Stomach (tissue), 9 donors: ENCODE data around the gene LRIG1. TPM values are rescaled to one million over a fixed set of nuclear protein-coding genes. Genes with fewer than 3 reads are reported as not detected.

ENCODE experiments used
- DNase-seq, 2 donors: peaks; one replicate each; pipeline versions ENCODE4 v3.0.0 to v3.0.0-alpha.2; 2013 to 2019
- H3K27ac ChIP-seq, 5 donors: fragments of 200-600 bp in 4 of 5; sonication (generic) in 4 of 5; one replicate each; pipeline ENCODE4 v1.5.1; 2013 to 2019; ENCODE audit warnings: mild to moderate bottlenecking in 1 of 5, moderate library complexity in 1 of 5
- H3K27me3 ChIP-seq, 3 donors: fragments of 200-600 bp; sonication (generic); one replicate each; pipeline ENCODE4 v1.5.1; 2017 to 2019; ENCODE audit warnings: mixed run types in 1 of 3
- H3K36me3 ChIP-seq, 4 donors: fragments of 200-600 bp; sonication (generic); 1 replicate in 3 of 4; 2 replicates in 1 of 4; pipeline ENCODE4 v1.5.1; 2016 to 2019
- H3K4me1 ChIP-seq, 4 donors: fragments of 200-600 bp; sonication (generic); one replicate each; pipeline ENCODE4 v1.5.1; 2016 to 2019
- H3K4me3 ChIP-seq, 4 donors: fragments of 200-600 bp; sonication (generic) in 3 of 4; one replicate each; pipeline ENCODE4 v1.5.1; 2016 to 2019; ENCODE audit warnings: mild to moderate bottlenecking in 1 of 4
- H3K9me3 ChIP-seq, 4 donors: fragments of 200-600 bp; sonication (generic); one replicate each; pipeline ENCODE4 v1.5.1; 2016 to 2019
- EP300 ChIP-seq: sonication (generic); formaldehyde crosslinking; IDR thresholded peaks from one replicate; pipeline ENCODE4 v1.6.1; 2017; ENCODE audit warnings: antibody characterized with exemption
- POLR2A ChIP-seq, 4 donors: fragments of 450-650 bp; IDR thresholded peaks; one replicate each; pipeline ENCODE4 v1.6.1; 2016; ENCODE audit warnings: antibody characterized with exemption in 4 of 4, control low read depth in 2 of 4, mild to moderate bottlenecking in 1 of 4, moderate library complexity in 1 of 4
- POLR2AphosphoS5 ChIP-seq, 3 donors: sonication (generic); formaldehyde crosslinking; IDR thresholded peaks; one replicate each; pipeline ENCODE4 v1.6.1; 2016; ENCODE audit warnings: antibody characterized with exemption in 3 of 3
- WGBS, 5 donors: extraction: QIAGEN DNeasy Blood & Tissue Kit in 3 of 5; methylation state at CpG; one replicate each; pipeline versions ENCODE4 v1.1.5 to v1.1.7; 2013 to 2018; 5-methylcytosine and 5-hydroxymethylcytosine counted together
- intact Hi-C: fragments of 100-400 bp; cut with DNase I; formaldehyde crosslinking; loops from one replicate; pipeline ENCODE4 v1.15.1; 2023; ENCODE audit warnings: low total_unique reads
- polyA plus RNA-seq, 3 donors: library from polyadenylated mRNA; stranded (reverse); fragments of 200-250 nt; gene quantifications; one replicate each; pipeline ENCODE4 v1.2.3, GENCODE V29; 2013
- total RNA-seq, 5 donors: library from RNA; depleted of rRNA; stranded (reverse); fragments of >200 nt; gene quantifications; one replicate each; pipeline versions ENCODE4 v1.1.0 to v1.2.3, GENCODE V29; 2014 to 2016
- TF ChIP-seq, protein P1 (sequence below), 7 experiments: fragments of 450-650 bp in 4 of 7; fragments of 200-600 bp in 3 of 7; sonication (generic) in 3 of 7; IDR thresholded peaks; one replicate each; pipeline ENCODE4 v1.5.1; 2016 to 2019; ENCODE audit warnings: antibody characterized with exemption in 7 of 7, control low read depth in 2 of 7, mild to moderate bottlenecking in 1 of 7
- donor health status: healthy with polysubstance abuse.
- donor health status: Bipolar disorder and iron deficiency.
- donor health status: healthy.

The LRIG1 gene
- total and polyA plus RNA-seq, 8 donors, result 20.2 to 278 (median 87.0) TPM

GRCh38 chr3:66433522-66433782, 67.4 kb downstream of the LRIG1 start:
- intact Hi-C loops, result no loop called here
- Histone ChIP-seq H3K36me3 (peaks cover 0 to 9% (median 8%) of the 10 kb centered on the region in 4 donors), H3K4me1 (peaks cover 16 to 98% (median 59%) of the 10 kb centered on the region in 4 donors), H3K4me3 (no peak overlapping the region), H3K27me3 (no peaks in the 10 kb centered on the region), H3K9me3 (no peaks in the 10 kb centered on the region), H3K27ac (peak overlapping the region in 2 of 5 donors; percentile 53 to 65)
- no peak for DNase-seq
- TF ChIP-seq EP300 (no peak), POLR2AphosphoS5 (IDR thresholded peaks at IDR 0.05) (no peak), POLR2A (IDR thresholded peaks at IDR 0.05) (no peak)
- TF ChIP-seq, protein P1, sequence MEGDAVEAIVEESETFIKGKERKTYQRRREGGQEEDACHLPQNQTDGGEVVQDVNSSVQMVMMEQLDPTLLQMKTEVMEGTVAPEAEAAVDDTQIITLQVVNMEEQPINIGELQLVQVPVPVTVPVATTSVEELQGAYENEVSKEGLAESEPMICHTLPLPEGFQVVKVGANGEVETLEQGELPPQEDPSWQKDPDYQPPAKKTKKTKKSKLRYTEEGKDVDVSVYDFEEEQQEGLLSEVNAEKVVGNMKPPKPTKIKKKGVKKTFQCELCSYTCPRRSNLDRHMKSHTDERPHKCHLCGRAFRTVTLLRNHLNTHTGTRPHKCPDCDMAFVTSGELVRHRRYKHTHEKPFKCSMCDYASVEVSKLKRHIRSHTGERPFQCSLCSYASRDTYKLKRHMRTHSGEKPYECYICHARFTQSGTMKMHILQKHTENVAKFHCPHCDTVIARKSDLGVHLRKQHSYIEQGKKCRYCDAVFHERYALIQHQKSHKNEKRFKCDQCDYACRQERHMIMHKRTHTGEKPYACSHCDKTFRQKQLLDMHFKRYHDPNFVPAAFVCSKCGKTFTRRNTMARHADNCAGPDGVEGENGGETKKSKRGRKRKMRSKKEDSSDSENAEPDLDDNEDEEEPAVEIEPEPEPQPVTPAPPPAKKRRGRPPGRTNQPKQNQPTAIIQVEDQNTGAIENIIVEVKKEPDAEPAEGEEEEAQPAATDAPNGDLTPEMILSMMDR (IDR thresholded peaks at IDR 0.05), result no peak
- 56 to 75% (median 67%) methylated on average over 4 of the region's 4 CpGs for WGBS, 5 donors

DNA sequence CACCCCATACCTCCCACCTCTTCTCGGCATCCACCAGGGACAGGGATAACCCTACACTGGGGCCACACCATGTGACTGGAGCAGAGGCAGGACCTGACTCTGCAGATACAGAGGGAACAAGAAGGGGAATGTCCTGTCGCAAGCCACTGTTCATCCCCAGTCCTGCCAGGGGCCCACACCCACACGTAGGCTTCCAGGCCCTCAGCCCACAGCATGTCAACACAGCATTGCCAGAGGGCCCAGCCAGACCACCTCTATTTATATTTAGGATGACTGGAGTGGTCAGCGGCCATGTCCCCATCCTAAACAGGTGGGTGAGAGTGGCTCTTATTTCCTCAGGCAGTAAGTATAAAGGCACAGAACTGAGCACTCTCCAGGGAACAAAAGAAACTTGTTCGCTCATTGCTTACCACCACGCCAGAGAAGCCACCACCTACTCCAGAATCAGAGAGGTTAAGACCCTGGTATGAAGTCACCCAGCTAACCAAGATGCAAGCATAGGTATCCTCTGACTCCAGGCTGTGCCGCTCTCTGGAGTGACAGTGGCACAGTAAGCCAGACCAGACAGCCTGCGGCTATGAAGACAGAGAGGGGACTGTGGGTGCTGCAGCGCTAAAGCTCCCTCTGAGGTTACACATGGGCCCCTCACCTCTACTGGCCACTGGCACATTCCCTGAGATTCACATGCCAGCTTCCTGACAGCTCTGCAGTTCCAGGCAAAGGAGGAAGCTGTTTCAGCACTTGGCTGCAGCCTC, 67.9 kb downstream of the LRIG1 start:
- H3K27ac ChIP-seq, result peak overlapping the region in 3 of 5 donors; percentile 31 to 65 (median 53)

DNA sequence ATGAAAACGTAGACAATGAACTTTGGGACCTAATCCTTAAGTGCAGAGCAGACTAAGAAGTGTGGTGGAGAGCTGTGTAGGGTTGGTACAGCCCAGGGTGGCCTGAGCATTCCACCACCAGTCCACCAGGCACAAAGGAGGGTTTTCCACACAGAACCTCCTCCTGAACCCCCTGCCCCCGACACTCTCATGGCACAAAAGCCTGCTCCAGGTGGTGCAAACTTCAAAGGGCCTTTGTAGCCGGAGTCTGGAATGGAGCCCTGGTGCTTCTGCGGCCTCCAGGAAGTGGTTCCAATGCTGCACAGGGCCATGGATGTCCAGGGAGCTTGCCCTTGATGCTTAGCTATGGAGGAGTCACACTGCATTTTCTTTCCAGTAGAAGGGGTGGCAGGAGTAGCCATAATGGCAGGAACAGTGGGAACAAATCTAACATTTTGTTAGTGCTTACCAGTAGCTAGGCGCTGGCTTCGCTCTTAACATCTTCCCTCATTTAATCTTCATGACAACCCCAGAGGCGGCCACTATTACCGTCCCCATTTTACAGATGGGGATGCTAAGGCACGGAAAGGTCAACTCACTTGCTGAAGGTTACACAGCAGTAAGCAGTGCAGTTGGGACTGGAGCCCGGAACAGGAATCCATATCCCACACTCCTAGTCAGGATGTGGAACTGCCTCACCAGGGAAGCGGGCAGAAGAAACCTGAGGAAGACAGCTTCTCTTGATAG, 68.6 kb downstream of the LRIG1 start:
- 76 to 91% (median 85%) methylated on average over 8 to 11 of the region's 11 CpGs for WGBS, 5 donors
- H3K27me3 ChIP-seq, result no peaks in the 10 kb centered on the region
- peaks cover 0 to 9% (median 8%) of the 10 kb centered on the region in 4 donors for H3K36me3 ChIP-seq
- H3K4me1 ChIP-seq, result peaks cover 29 to 98% (median 65%) of the 10 kb centered on the region in 4 donors
- intact Hi-C loops, result no loop called here
- no peak for DNase-seq
- no peak for TF ChIP-seq POLR2AphosphoS5 (IDR thresholded peaks at IDR 0.05)
- no peak for TF ChIP-seq POLR2A (IDR thresholded peaks at IDR 0.05)
- TF ChIP-seq, protein P1 (IDR thresholded peaks at IDR 0.05), result no peak
- TF ChIP-seq EP300, result no peak
- H3K9me3 ChIP-seq, result no peaks in the 10 kb centered on the region
- H3K27ac ChIP-seq, result peak overlapping the region in 3 of 5 donors; percentile 31 to 81 (median 53)
- no peak overlapping the region for H3K4me3 ChIP-seq

More for the DNA sequence above, 67.9 kb downstream of the LRIG1 start:
- TF ChIP-seq POLR2AphosphoS5 (IDR thresholded peaks at IDR 0.05), result no peak
- TF ChIP-seq, protein P1 (IDR thresholded peaks at IDR 0.05), result no peak
- no peak for TF ChIP-seq EP300
- TF ChIP-seq POLR2A (IDR thresholded peaks at IDR 0.05), result no peak
- intact Hi-C loops, result no loop called here
- H3K4me3 ChIP-seq, result no peak overlapping the region
- no peaks in the 10 kb centered on the region for H3K9me3 ChIP-seq
- peaks cover 0 to 9% (median 8%) of the 10 kb centered on the region in 4 donors for H3K36me3 ChIP-seq
- no peak for DNase-seq
- H3K4me1 ChIP-seq, result peaks cover 21 to 98% (median 61%) of the 10 kb centered on the region in 4 donors
- 86 to 92% (median 87%) methylated on average over 9 of the region's 9 CpGs for WGBS, 5 donors
- H3K27me3 ChIP-seq, result no peaks in the 10 kb centered on the region

GRCh38 chr3:66431494-66431893, 69.3 kb downstream of the LRIG1 start:
- Histone ChIP-seq H3K27me3 (no peaks in the 10 kb centered on the region), H3K4me3 (no peak overlapping the region), H3K4me1 (peaks cover 31 to 98% (median 63%) of the 10 kb centered on the region in 4 donors), H3K9me3 (no peaks in the 10 kb centered on the region), H3K36me3 (peaks cover 0 to 9% (median 8%) of the 10 kb centered on the region in 4 donors), H3K27ac (peak overlapping the region in 3 of 5 donors; percentile 30 to 81 (median 65))
- intact Hi-C loops, result no loop called here
- no peak for TF ChIP-seq EP300
- TF ChIP-seq POLR2AphosphoS5 (IDR thresholded peaks at IDR 0.05), result peak in 1 of 3 donors; percentile 20
- no peak for DNase-seq
- WGBS, 5 donors, result 82 to 96% (median 96%) methylated on average over 3 of the region's 3 CpGs
